ENCODE measurements around the gene ZMYND19.

Gene ZMYND19

GRCh38 chr9:137550231-137550621 is 40.1 kb downstream of the ZMYND19 start, which contains the start of gene PNPLA7 (continued):
- TF ChIP-seq MZF1 (tag by site-specific recombination; IDR thresholded peaks at IDR 0.05; ENCODE audit: borderline replicate concordance) (no peak), SP2 (tag by site-specific recombination; IDR thresholded peaks at IDR 0.05) (peak; percentile 95), HOXC10 (CRISPR knock-in tag; IDR thresholded peaks at IDR 0.05) (no peak), ZNF157 (tag by site-specific recombination; IDR thresholded peaks at IDR 0.05) (no peak), ZNF768 (tag by site-specific recombination; IDR thresholded peaks at IDR 0.05) (no peak), BCL11B (tag by site-specific recombination; IDR thresholded peaks at IDR 0.05; ENCODE audit: low read depth) (no peak), ATF2 (tag by site-specific recombination; IDR thresholded peaks at IDR 0.05; ENCODE audit: low read depth) (no peak), ZNF658 (tag by site-specific recombination; IDR thresholded peaks at IDR 0.05) (no peak), PRDM10 (tag by site-specific recombination; IDR thresholded peaks at IDR 0.05) (peak; percentile 43; the same call in 1 of the 2 replicates), ZNF2 (tag by site-specific recombination; IDR thresholded peaks at IDR 0.05) (no peak), ZNF624 (tag by site-specific recombination; IDR thresholded peaks at IDR 0.05) (no peak), ZBTB49 (tag by site-specific recombination; IDR thresholded peaks at IDR 0.05; ENCODE audit: low read depth) (no peak), ZBTB48 (tag by site-specific recombination; IDR thresholded peaks at IDR 0.05) (no peak), ZNF416 (tag by site-specific recombination; IDR thresholded peaks at IDR 0.05) (no peak), ZNF501 (tag by site-specific recombination; IDR thresholded peaks at IDR 0.05) (no peak), HOXD13 (CRISPR knock-in tag; IDR thresholded peaks at IDR 0.05; ENCODE audit: borderline replicate concordance) (no peak), CTCF (tag by site-specific recombination; IDR thresholded peaks at IDR 0.05) (no peak), ZNF530 (tag by site-specific recombination; IDR thresholded peaks at IDR 0.05; ENCODE audit: low read depth) (no peak), BCL11A (tag by site-specific recombination; IDR thresholded peaks at IDR 0.05; ENCODE audit: low read depth) (peak; percentile 63; the same call in 1 of the 2 replicates), ZNF19 (tag by site-specific recombination; IDR thresholded peaks at IDR 0.05; ENCODE audit: low read depth) (no peak), ZNF26 (tag by site-specific recombination; IDR thresholded peaks at IDR 0.05) (no peak), ZNF473 (tag by site-specific recombination; IDR thresholded peaks at IDR 0.05) (no peak), ZIC2 (tag by site-specific recombination; IDR thresholded peaks at IDR 0.05) (peak; percentile 38), ZNF280C (tag by site-specific recombination; IDR thresholded peaks at IDR 0.05) (no peak), KLF8 (tag by site-specific recombination; IDR thresholded peaks at IDR 0.05) (peak; percentile 82), TCF7L2 (IDR thresholded peaks at IDR 0.05; ENCODE audit: borderline replicate concordance, low read depth, low read length) (no peak), ZNF433 (tag by site-specific recombination; IDR thresholded peaks at IDR 0.05; ENCODE audit: low read depth) (no peak), KLF7 (tag by site-specific recombination; IDR thresholded peaks at IDR 0.05; ENCODE audit: borderline replicate concordance) (0 out of 2 replicates have a peak, but pooled peaks have one; percentile 49), EGR2 (tag by site-specific recombination; IDR thresholded peaks at IDR 0.05; ENCODE audit: low read depth) (no peak)

Measured in HEK293 (cell line).